Stimulated activated CD4-positive, alpha-beta T cell treated with anti-CD3 and anti-CD28 coated beads, Interleukin-1b, Interleukin-23, amount 100 ng/mL, for 24 hours (primary cell): ENCODE data around the gene TAS2R40.
"Not testable (repeated sequence)": the region's sequence is repeated elsewhere in the genome, so short reads cannot be mapped to it uniquely, and the experiment has no call there.

ENCODE experiments used
- DNase-seq, 4 experiments: peaks; one replicate each; pipeline ENCODE4 v3.0.0-alpha.2; 2020; ENCODE audit warnings: low read depth in 4 of 4, low spot score in 1 of 4

Gene TAS2R40

DNA sequence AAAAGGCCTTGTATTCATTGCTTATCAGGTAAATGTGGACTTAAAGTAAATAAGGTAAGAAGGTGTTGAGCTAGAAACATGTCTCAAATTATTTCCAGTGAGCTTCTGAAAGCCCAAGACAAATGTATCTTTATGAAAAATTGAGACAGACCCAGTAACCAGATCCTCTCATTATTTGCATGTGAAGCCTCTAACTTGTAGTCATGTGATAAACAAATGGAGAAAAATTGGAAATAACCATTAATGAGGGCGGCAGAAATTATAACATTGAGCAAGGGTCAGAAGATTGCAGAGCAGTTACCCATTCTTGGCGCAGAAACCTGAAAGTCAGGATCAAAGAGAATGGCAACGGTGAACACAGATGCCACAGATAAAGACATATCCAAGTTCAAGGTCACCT is at the start of gene TAS2R40:
Gene TAS2R40 (plus strand): TSS at position 301 of the 400 bp plus-strand sequence. CDS start 42 bp downstream, at position 343.
- no peak for DNase-seq

DNA sequence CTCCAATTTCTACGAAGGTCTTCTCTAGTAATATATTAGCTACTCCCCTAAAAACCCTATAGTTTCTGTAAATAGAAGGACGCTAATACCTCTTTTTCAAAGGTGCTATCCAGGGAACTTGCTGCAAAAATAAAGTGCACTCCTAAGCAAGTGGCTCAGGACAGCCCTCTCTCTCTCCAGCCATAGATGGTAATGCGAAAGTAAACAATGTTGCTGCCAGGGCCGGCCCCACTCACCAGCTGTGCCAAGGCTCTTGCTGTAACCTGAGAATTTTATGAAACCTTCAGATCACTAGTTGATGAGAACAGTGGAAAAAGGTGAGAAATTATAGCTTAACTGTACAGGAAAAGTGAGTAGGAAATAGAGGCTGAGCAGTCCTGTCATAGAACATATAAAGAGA is 49.5 kb upstream of the TAS2R40 start:
- no peak for DNase-seq

DNA sequence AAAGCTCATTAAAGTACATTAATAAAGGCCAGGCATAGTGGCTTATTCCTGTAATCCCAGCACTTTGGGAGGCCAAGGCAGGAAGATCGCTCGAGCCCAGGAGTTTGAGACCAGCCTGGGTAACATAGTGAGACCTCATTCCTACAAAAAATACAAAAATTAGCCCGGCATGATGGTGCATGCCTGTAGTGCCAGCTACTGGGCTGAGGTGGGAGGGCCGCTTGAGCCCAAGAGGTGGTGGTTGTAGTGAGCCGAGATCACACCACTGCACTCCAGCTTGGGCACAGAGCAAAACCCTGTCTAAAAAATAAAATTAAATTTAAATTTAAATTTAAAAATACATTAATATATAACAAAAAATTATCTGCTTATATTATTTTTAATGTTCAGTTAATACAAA is 45.7 kb upstream of the TAS2R40 start:
- DNase-seq = no peak

DNA sequence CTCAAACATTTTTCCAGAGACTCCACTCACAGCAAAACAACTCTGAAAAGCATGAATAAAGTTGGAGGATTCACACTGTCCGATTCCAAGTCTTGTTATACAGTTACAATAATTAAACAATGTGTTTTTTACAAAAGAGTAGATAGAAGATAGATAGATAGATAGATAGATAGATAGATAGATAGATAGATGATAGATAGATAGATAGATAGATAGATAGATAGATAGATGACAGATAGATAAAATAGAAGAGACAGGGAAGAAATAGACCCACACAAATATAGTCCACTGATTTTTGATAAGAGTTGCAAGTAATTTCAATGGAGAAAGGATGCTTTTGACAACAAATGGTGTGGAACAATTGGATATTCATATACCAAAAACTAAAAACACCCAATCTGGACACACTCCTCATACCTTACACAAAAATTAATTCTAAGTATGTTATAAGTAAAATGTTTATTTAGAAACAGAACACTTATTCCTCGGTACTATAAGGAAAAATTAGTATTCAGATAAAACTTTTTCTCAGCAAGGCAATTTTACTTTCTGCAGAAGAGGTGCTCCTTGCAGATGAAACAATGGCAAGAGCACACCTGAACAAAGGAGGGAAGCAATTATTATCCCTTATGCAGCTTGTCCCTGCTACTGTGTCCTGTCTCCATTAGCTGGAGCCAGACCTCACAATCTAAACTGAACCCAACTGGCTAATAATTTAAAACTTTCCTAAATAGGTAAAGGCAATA is 44.3 kb upstream of the TAS2R40 start:
- no peak for DNase-seq

DNA sequence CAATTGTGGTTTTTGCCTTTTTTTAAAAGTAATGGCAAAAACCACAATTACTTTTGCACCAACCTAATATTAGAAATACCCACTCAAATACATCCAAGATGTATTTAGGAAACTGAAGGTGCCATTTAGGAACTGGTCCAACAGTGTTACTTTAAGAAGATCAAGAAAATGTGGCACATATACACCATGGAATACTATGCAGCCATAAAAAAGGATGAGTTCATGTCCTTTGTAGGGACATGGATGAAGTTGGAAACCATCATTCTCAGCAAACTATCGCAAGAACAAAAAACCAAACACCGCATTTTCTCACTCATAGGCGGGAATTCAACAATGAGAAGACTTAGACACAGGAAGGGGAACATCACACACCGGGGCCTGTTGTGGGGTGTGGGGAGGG is 41.1 kb upstream of the TAS2R40 start:
- DNase-seq = not testable (repeated sequence)

DNA sequence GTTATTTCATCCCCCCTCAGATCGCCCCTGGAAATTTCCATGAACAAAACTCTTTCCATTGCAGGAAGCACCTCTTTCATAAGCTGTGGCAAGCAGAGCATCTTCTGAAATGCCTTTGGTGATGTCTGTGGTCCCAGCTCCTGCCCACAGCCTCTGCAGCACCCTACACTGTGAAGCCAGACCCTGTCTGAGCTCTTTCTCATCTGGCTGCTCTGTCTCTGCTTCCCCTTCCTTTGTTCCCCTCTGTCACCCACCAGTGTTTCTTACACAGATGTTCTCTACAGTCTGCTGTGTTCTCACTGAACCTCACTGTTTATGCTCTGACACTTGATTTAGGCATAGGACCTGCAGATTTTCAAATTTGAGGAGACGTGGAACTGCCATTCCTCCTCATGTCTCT is 40.5 kb upstream of the TAS2R40 start:
- no peak for DNase-seq

DNA sequence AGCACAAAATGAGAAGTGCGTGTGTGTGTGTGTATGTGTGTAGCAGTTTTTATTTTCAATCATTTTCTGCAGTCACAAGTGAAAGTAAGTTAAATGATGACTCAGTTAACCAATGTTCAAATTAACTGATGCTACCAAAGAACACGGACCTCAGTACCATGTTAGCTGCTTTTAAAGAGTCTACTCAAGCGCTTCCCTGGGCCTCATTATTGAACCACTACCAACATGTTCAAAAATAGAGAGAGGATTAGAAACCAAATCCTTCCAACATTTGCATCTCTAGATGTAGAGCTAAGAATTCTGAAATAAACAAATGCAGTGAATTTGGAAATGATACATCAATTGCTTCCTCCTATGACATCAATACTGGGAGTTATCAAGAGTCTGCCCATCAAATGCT is 38.8 kb upstream of the TAS2R40 start, which contains the start of gene TAS2R39:
Gene TAS2R39 (plus strand): TSS at position 396 of the 400 bp plus-strand sequence. CDS start 0 bp downstream, at position 396.
- DNase-seq = no peak

DNA sequence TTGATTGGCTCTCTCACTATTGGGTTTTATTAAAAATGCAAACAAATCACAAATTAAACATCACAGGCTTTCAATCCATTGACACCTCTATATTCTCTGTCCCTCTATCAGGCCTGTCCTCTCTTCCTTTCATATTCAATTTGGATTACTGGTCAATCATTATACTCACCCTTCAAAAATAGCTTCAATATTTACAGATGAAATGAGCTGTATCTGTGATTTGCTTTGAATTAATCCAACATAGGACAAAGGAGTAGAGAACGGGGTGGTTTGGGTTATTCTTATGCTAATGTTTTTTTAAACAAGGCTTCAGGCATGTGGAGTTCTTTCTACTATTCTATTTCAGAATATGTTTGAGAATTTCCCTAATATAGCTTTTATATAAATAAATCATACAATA is 36.3 kb upstream of the TAS2R40 start:
- no peak for DNase-seq

DNA sequence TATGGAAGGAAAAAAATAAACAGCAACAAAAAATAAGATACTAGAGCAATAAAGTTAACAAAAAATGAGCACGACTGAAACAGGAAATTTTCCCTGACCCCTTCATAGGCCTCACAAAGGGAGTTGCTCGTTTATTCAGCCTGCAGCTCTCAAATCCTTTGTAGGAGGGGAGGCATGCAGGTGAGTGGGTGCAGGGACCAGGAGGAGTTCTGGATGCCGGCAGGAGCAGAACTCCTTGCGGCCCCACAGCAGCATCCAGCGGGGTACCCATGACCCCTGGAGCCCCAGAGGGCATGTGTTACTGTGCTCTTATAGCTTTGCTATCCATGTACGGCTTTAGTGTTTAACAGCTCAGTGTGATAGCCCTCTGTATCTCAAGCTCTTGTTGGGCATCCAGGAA is 32.8 kb upstream of the TAS2R40 start:
- no peak for DNase-seq

DNA sequence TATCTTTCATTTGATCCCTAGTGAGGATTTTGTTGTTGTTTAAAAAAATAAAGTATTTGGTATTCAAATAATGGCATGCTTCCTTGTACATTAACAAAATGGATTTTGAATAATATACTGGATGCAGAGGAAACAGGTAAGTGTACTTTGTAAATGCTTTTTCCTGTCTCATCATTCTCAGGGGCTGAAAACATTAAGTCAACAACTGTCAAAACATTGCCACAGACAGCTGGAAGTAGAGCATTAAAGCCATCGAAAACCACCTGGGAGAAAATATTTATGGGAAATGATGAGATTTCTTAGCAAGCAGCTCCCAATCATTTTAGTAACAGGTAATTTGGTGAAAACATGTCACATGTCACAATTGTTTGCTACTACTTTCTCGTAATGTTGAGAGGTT is 28.0 kb upstream of the TAS2R40 start:
- no peak for DNase-seq

DNA sequence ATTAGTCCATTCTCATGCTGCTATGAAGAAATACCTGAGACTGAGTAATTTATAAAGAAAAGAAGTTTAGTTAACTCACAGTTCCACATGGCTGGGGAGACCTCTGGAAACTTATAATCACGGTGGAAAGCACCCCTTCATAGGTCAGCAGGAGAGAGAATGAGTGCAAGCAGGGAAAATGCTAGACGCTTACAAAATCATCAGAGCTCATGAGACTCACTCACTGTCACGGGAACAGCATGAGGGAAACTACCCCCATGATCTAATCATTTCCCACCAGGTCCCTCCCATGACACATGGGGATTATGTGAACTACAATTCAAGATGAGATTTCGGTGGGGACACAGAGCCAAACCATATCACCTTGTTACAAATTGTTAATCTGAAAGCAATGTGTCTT is 22.8 kb upstream of the TAS2R40 start:
- no peak for DNase-seq

DNA sequence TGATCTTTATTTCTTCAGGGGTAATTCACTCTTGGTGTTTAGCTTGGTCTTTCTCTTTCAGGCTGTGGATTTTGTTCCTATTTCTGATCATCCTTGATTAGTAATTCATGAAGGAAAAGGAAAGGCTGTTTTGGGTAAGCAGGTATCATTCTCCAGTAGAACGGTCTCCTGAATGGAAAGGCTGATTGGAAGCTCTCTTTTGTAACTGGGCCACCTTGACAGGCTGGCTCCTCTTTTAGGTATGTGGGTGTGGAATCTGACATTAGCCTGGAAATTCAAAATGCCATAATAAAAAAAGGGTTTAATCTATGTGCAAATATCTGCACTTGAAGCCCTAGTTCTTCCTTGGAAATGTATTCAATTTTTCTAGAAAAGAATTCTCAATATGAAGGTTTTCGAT is 19.7 kb upstream of the TAS2R40 start:
- DNase-seq = no peak

DNA sequence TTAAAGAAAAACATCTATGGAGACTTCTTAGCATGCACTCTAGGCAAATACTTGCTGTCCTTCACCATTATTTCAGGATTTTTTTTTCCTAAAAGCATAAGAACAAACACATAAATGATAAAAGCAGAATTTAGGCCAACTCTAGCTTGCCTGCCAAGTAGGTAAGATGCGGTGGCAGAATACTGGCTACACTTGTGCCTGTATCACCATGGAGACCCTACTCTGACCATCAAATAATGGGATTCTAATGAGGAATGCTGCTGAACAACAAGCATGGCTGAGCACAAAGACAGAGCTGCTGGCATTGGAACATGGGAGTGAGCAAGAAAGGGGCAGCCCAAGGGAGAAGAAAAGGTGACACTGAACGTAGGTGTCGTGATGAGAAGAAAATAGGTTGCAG is 18.5 kb upstream of the TAS2R40 start:
- DNase-seq = no peak

DNA sequence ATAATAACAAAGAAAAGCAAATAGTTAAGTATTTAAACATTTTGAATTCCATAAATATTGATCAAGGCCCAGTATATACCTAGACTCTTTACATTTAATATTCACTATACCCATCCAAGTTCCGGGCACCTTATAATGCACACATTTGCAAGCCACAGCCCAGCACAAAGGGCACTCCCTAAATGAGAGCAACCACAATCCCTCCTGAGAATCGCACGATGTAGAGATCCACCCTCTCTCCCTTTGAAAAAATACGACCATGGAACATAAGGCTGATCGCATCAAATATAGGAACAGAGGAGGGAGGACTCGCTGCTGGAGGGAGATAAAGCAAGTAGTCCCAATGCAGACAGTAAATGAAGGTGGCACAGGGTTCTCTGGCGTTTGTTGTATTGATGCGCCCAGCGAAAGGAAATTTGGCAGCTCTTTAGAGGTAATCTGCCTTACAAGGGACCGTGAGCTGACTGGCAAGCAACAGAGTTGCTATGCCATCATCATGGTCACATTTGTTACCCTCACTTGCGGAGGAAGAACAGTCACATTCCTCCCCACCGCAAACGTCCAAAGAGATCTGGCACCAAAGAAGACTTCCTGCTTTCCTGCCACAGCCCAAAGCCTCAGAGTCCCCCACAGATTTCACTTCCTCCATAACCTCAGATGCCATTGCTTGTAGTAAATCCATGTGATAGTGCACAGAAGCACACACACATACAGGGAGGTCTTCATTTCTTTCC is 16.1 kb upstream of the TAS2R40 start:
- DNase-seq = no peak

DNA sequence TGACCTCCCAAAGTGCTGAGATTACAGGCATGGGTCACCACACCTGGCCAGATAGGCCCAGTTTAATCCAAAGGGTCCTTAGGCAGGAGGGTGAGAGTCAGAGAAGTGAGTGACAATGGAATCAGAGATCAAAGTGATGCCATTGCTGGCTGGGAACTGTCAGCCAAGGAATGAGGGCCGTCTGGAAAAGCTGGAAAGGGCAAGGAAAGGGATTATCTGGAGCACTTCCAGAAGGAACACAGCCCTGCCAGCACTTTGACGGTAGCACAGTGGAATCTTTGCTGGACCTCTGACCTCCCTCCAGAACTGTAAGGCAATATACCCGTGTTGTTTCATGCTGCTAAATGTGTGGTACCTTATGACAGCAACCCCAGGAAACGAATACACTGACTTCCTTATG is 11.3 kb upstream of the TAS2R40 start:
- DNase-seq = no peak

DNA sequence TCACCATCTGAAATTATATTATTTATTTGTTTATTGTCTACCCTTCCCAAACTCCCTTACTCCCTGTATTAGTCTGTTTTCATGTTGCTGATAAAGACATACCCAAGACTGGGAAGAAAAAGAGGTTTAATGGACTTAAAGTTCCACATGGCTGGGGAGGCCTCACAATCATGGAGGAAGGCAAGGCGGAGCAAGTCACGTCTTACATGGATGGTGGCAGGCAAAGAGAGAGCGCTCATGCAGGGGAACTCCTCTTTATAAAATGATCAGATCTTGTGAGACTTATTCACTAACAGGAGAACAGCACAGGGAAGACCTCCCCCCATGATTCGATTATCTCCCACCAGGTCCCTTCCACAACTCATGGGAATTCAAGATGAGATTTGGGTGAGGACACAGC is 8.4 kb upstream of the TAS2R40 start:
- not testable (repeated sequence) for DNase-seq

DNA sequence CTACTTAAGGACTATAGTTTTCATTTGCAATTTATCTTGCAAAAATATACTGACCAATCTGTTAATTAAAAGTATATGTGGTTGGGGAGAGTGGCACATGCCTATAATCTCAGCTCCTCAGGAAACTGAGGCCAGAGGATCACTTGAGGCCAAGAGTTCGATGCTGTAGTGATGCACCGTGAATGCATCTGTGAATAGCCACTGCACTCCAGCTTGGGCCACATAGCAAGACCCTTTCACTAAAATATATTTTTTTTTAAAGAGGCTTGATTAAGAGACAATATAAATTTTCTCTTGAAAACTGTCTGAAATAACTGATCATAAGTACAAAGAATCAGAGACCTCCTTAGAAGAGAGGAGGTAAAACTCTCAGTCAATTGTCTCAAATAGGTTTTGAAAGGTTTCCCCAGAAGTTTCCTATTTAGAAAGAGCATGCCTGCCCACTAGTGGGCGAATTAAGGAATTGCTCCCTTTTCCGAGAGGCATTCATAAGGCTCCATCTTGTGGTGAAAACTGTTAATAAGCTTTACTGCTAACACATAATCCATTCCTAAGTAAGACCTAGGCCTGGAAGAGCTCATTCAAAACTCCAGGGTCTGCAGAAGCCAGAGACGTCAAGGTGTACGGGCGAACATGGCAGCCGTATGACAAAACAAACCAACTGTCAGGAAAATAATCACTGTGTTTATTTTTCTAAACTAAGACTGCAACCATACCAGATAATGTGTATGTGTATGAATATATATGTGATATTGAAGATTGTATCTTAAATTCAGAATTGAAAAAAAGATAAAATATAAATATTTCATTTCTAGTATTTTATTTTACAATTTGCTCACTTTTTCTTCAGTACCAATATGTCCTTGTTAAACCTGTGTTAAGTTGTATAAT is 6.8 kb upstream of the TAS2R40 start:
- DNase-seq = peak; percentile 17 to 35 (median 27)

DNA sequence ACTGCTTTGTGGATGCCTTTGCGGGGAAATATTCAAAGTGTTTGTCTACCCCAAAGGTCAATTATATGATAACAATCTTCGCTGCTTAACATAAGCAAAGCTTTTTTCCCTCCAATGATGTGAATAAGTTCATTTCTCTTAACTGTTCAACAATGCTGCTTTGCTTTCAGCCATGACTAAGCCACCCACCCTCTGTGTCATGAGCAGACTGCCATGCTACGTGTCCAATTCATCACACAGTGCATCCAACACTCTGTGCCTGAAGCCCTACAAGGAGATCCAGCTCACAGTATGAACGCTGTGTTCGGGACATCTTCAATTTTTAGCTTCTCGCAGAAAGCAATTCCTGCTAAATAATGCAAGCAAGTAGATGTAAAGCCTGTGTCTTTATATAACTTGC is 5.7 kb upstream of the TAS2R40 start:
- no peak for DNase-seq

DNA sequence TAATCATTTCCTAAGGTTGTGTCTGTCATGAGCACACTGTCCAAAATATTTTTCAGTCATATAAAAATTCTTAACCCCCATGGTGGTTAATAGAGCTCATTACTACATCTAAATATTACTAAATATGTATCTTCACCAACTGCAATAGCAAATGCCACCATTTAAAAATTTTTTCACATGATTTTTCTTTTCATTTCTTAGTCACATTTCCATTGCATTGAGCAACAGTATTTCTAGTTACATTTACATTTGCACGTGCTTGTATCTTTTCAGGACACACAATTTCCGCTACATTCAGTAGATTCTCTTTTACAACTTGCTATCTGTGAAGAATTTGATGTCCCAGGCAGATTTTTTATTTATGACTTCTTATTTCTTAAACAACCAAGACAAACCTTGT is 5.2 kb upstream of the TAS2R40 start:
- no peak for DNase-seq

DNA sequence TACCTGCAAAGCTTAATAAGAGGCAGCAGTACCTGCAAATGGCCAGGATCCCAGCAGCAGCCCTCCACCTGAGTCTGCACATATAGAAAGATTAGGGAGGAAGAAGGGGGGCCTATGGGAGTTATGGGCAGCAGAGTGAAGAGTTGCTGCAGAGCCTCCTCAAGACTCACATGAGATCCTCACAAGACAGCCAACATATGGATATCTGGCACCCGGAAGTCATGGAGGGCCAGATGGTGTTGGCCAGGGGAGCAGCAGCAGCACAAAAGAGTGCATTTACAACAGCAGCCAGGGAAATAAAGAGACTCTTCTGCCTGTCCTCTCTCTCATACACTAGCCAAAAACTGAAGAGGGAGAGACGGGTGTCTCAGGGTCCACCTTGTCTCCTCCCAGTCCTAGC is 4.0 kb upstream of the TAS2R40 start:
- no peak for DNase-seq

DNA sequence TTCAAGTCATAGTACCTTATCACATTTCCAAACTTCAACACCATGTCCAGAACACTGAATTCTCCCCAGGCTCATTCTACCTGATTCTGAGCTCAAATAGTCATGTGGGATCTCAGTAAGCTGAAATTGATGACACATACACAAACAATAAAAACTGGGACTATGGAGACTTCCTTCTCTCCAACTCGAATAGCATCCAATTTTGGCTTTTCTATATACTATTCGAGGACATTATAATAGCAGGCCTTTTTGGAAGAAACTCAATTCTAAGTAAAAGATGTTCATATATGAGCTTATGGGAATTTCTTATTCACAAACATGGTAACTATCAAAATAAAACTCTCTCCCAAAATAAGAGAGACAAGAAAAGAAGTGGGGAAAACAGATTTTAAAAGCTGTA is 551 bp upstream of the TAS2R40 start:
- no peak for DNase-seq

DNA sequence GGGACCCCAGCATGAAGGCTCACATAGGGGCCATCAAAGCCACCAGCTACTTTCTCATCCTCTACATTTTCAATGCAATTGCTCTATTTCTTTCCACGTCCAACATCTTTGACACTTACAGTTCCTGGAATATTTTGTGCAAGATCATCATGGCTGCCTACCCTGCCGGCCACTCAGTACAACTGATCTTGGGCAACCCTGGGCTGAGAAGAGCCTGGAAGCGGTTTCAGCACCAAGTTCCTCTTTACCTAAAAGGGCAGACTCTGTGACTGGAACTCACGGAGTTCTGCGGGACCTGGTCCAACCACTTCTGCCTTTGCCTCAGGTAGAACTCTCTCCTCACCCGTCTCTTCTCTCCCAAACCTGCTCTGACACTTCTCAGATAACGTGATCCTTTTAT is 945 bp downstream of the TAS2R40 start:
- no peak for DNase-seq
